IPS-NIHi7 (cell line): ENCODE measurements around the gene ZNF467.
A peak's percentile ranks its signal among the peaks of the same experiment; 100 is the strongest.

ENCODE experiments used
- DNase-seq: peaks from one replicate; pipeline ENCODE4 v3.0.0; 2012; ENCODE audit warnings: mixed read lengths; ENCODE audit errors: extremely low spot score

Gene ZNF467

GRCh38 chr7:149748076-149748874 is 25.1 kb downstream of the ZNF467 start:
- peak; percentile 34 for DNase-seq

- DNase-seq, result no peak
Measured at GRCh38 chr7:149743476-149744255, 29.7 kb downstream of the ZNF467 start.

- peak; percentile 94 for DNase-seq
Measured at GRCh38 chr7:149742075-149742701, 31.2 kb downstream of the ZNF467 start.

GRCh38 chr7:149741629-149742028 is 31.8 kb downstream of the ZNF467 start:
- no peak for DNase-seq

- no peak for DNase-seq
Measured at GRCh38 chr7:149736478-149737360, 36.7 kb downstream of the ZNF467 start.

- no peak for DNase-seq
Measured at GRCh38 chr7:149735779-149736477, 37.5 kb downstream of the ZNF467 start.

GRCh38 chr7:149735181-149735602 is 38.2 kb downstream of the ZNF467 start:
- no peak for DNase-seq

GRCh38 chr7:149734791-149735075 is 38.7 kb downstream of the ZNF467 start:
- DNase-seq, result no peak

GRCh38 chr7:149733924-149734790 is 39.2 kb downstream of the ZNF467 start:
- DNase-seq, result no peak

GRCh38 chr7:149733131-149733923 is 40.1 kb downstream of the ZNF467 start:
- no peak for DNase-seq

GRCh38 chr7:149732611-149733010 is 40.8 kb downstream of the ZNF467 start:
- DNase-seq, result no peak

GRCh38 chr7:149732111-149732561 is 41.3 kb downstream of the ZNF467 start:
- no peak for DNase-seq

- no peak for DNase-seq
Measured at GRCh38 chr7:149731207-149731955, 42.0 kb downstream of the ZNF467 start.

- DNase-seq, result no peak
Measured at GRCh38 chr7:149729983-149730801, 43.2 kb downstream of the ZNF467 start.

- DNase-seq, result no peak
Measured at GRCh38 chr7:149729586-149729982, 43.8 kb downstream of the ZNF467 start.

- no peak for DNase-seq
Measured at GRCh38 chr7:149728491-149729375, 44.7 kb downstream of the ZNF467 start.
